Fibroblast of villous mesenchyme (primary cell): ENCODE measurements around the gene CNTN4. TPM values are rescaled to one million over a fixed set of nuclear protein-coding genes. Genes with fewer than 3 reads are reported as not detected.

Experiments used
- DNase-seq: peaks from one replicate; pipeline ENCODE4 v3.0.0-alpha.2; 2010; ENCODE audit warnings: low read depth
- H3K4me3 ChIP-seq: 2 replicates; pipeline ENCODE4 v1.5.1; 2011; ENCODE audit warnings: low read depth, mild to moderate bottlenecking, low read length
- total RNA-seq: library from RNA; depleted of rRNA; stranded (reverse); fragments of >200 nt; gene quantifications from 2 replicates; pipeline ENCODE4 v1.2.3, GENCODE V29; 2012
- TF ChIP-seq, protein P1 (sequence below): IDR thresholded peaks from 2 replicates; pipeline ENCODE4 v1.5.1; 2012; ENCODE audit warnings: low read depth, mild to moderate bottlenecking, low read length; ENCODE audit not compliant: insufficient read depth

CNTN4 gene
- total RNA-seq, 1 donor = 6.9 TPM

DNA sequence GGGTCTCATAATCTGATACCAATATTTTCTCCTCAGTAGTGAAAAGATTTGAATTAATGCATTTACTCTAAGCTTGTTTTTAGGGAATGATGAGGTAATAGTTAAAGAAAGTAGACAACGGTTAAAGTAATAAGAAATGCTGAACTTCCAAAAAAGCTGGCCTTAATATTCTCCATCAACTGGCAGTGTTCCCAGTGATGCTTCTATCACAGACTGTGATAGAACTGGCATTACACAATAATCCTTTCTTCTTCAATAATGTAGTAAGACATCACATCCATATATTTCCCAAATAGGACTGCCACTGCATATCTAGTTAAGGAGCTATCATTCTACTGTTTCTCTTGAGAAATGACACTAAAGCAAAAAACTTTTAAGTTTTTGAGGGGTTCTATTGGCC, 822.8 kb downstream of the CNTN4 start:
- DNase-seq = no peak
- H3K4me3 ChIP-seq = no peak overlapping the region
- TF ChIP-seq, protein P1, sequence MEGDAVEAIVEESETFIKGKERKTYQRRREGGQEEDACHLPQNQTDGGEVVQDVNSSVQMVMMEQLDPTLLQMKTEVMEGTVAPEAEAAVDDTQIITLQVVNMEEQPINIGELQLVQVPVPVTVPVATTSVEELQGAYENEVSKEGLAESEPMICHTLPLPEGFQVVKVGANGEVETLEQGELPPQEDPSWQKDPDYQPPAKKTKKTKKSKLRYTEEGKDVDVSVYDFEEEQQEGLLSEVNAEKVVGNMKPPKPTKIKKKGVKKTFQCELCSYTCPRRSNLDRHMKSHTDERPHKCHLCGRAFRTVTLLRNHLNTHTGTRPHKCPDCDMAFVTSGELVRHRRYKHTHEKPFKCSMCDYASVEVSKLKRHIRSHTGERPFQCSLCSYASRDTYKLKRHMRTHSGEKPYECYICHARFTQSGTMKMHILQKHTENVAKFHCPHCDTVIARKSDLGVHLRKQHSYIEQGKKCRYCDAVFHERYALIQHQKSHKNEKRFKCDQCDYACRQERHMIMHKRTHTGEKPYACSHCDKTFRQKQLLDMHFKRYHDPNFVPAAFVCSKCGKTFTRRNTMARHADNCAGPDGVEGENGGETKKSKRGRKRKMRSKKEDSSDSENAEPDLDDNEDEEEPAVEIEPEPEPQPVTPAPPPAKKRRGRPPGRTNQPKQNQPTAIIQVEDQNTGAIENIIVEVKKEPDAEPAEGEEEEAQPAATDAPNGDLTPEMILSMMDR = no peak

DNA sequence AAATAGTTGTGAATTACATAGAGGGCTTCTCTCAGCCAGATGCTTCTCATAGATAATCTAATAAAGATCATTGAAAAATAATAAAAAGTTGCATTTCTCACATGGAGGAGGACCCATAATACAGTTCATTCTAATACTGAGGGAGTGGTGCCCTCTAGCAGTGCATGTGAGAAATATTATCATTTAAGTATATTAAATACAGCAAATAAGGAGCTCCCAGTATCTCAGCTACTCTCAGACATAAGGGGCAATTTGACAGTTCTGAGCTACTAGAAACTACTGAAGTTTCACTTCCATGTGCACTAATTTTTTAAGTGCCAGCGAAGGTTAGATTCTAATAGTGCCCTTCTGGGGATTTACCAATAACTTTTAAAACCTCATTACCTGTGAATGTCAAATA, 823.2 kb downstream of the CNTN4 start:
- TF ChIP-seq, protein P1 = peak; percentile 45
- DNase-seq = peak; percentile 37
- H3K4me3 ChIP-seq = no peak overlapping the region

DNA sequence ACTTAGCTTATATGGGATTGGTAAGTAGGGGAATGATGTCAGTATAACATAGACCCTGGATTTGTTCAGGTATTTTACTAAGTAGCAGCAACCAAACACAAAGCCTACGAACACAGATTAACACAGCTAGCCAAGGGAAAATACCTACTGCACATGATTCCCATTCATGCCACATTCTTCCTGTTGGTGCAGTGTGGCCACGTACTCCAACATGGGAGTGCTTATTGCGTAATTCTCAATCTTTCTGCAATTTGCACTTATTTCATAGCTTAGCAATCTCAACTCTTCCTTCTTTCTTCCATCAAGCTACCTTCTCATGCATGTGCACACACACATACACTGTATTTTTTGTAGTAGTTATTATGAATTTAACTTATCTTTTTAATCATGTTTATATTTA, 824.7 kb downstream of the CNTN4 start:
- H3K4me3 ChIP-seq = no peak overlapping the region

DNA sequence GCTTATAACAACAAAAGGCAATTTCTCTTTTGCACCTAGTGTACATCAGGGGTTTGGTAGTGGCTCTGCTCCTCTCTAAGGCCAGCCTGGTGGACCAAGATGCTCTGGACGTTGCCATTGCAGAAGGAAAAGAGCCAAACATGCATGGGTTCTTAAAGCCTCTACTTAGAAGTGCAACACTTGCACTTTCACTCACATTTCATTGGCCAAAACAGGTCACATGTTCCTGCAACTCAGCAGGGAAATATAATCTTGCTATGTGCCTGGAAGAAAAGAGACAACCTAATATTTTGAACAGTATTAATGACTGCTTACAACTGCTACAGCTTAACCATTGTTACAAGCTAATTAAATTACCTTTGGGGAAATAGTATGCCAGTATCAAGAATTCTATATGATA, 828.6 kb downstream of the CNTN4 start:
- no peak for DNase-seq
- H3K4me3 ChIP-seq = no peak overlapping the region
- TF ChIP-seq, protein P1 = no peak

More for the DNA sequence above, 824.7 kb downstream of the CNTN4 start:
- peak; percentile 0 for DNase-seq
- TF ChIP-seq, protein P1 = no peak

DNA sequence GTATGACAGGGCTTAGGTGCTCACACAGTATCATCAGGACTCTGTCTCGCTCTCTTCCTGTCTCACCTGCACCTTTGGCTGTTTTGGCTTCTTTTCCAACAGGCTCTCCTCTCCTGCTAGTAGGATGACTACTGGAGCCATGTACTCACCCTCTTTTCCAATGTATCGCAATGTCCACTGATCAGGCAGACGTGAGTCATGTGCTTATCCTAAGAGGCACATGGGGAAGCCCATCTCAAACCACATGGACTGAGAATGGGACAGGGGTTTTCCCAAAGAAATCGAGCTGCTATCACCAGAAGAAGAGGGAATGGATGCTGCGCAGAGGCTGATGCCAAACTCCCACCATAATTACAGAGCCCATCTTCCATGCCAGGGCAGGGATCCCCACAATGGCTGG, 830.9 kb downstream of the CNTN4 start:
- H3K4me3 ChIP-seq = no peak overlapping the region
- DNase-seq = no peak
- TF ChIP-seq, protein P1 = no peak

DNA sequence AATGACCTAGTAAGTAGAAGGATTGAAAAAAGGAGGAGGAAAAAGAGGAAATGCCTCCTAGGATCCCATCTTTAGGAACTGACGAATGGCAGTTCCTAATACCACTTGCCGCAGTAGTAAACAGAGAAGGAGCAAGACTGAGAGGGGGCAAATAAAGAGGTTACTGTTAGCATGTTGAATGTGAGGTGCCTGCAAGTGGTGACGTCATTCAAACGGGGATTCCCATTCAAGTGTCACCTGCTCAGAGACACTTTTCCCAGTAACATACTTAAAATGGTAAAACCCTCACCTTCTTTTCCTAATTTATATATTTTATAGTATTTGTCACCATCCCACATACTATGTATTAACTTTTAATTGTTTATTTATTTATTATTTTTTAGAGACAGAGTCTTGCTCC, 832.6 kb downstream of the CNTN4 start:
- TF ChIP-seq, protein P1 = no peak
- H3K4me3 ChIP-seq = no peak overlapping the region
- no peak for DNase-seq

DNA sequence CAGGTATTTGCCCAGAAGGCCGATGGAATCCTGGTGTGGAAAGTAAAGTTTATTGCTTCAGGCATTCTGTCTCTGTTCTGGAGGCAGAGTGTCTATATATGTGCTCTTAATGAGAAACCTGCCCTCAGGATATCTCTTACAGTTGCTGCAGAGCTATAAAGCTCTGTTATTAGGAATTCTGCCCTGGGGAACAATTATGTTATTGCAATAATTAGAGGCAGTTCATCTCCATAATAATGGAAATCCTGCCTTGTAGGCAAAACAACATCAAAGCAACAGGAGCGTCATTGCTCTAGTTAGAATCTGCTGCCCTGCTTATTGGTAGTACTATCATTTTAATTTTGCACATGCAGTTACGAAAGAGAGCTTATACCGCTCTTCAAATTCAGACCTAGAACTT, 835.9 kb downstream of the CNTN4 start:
- no peak overlapping the region for H3K4me3 ChIP-seq
- DNase-seq = no peak
- TF ChIP-seq, protein P1 = no peak
